Lower lobe of right lung (tissue), 2 donors: ENCODE results near the gene GPN2. TPM values are rescaled to one million over a fixed set of nuclear protein-coding genes. Genes with fewer than 3 reads are reported as not detected.

ENCODE experiments used
- ATAC-seq, 2 donors: fragments of 200-7000 bp; cut with Tn5 transposase; one replicate each; pipeline ENCODE4 v1.9.1; 2020 to 2022; ENCODE audit warnings: mild to moderate bottlenecking in 2 of 2, moderate library complexity in 2 of 2
- DNase-seq: peaks from one replicate; pipeline ENCODE4 v3.0.0-alpha.2; 2020
- H3K27ac ChIP-seq: fragments of 200-600 bp; one replicate; pipeline ENCODE4 v1.8.0; 2022
- H3K27me3 ChIP-seq: fragments of 200-600 bp; one replicate; pipeline ENCODE4 v1.8.0; 2022; ENCODE audit warnings: low read depth
- H3K36me3 ChIP-seq: fragments of 200-600 bp; one replicate; pipeline ENCODE4 v1.8.0; 2022; ENCODE audit warnings: mild to moderate bottlenecking
- H3K4me1 ChIP-seq: fragments of 200-600 bp; one replicate; pipeline ENCODE4 v1.8.0; 2022
- H3K4me3 ChIP-seq: fragments of 200-600 bp; one replicate; pipeline ENCODE4 v1.8.0; 2022; ENCODE audit warnings: mild to moderate bottlenecking
- H3K9me3 ChIP-seq: fragments of 200-600 bp; one replicate; pipeline ENCODE4 v1.8.0; 2022
- intact Hi-C: fragments of 100-400 bp; cut with DNase I; formaldehyde crosslinking; loops from one replicate; pipeline ENCODE4 v1.11.0; 2022
- total RNA-seq: library from RNA; stranded (reverse); fragmentation: NEBNext Ultra II Directional; extraction: Animal tissue kit (Norgen Biotek cat#: 25700); gene quantifications from one replicate; pipeline ENCODE4 v1.2.1, GENCODE V29; 2021
- TF ChIP-seq, protein P1 (sequence below): fragments of 200-600 bp; IDR thresholded peaks from one replicate; pipeline ENCODE4 v1.8.0; 2022; ENCODE audit warnings: antibody characterized with exemption, mild to moderate bottlenecking
- donor health status: DM: no; HTN: yes; CAD: no; lungs with severe emphysema.

The GPN2 gene
- total RNA-seq, 1 donor from 2014 or later = 25.9 TPM

- Histone ChIP-seq H3K9me3 (no peaks in the 10 kb centered on the region), H3K27ac (no peak overlapping the region), H3K27me3 (no peaks in the 10 kb centered on the region), H3K4me3 (no peak overlapping the region), H3K36me3 (peaks cover 48% of the 10 kb centered on the region), H3K4me1 (peaks cover 23% of the 10 kb centered on the region)
- ATAC-seq = no peak
- DNase-seq = no peak
- intact Hi-C loops = no loop called here
- TF ChIP-seq, protein P1, sequence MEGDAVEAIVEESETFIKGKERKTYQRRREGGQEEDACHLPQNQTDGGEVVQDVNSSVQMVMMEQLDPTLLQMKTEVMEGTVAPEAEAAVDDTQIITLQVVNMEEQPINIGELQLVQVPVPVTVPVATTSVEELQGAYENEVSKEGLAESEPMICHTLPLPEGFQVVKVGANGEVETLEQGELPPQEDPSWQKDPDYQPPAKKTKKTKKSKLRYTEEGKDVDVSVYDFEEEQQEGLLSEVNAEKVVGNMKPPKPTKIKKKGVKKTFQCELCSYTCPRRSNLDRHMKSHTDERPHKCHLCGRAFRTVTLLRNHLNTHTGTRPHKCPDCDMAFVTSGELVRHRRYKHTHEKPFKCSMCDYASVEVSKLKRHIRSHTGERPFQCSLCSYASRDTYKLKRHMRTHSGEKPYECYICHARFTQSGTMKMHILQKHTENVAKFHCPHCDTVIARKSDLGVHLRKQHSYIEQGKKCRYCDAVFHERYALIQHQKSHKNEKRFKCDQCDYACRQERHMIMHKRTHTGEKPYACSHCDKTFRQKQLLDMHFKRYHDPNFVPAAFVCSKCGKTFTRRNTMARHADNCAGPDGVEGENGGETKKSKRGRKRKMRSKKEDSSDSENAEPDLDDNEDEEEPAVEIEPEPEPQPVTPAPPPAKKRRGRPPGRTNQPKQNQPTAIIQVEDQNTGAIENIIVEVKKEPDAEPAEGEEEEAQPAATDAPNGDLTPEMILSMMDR = no peak
These were observed 33.6 kb upstream of the GPN2 start for GRCh38 chr1:26923711-26924110.

GRCh38 chr1:26922901-26923300 lies 32.8 kb upstream of the GPN2 start:
- Histone ChIP-seq H3K27me3 (no peaks in the 10 kb centered on the region), H3K4me3 (peak overlapping the region; percentile 100), H3K27ac (no peak overlapping the region), H3K36me3 (peaks cover 40% of the 10 kb centered on the region), H3K9me3 (no peaks in the 10 kb centered on the region), H3K4me1 (peaks cover 23% of the 10 kb centered on the region)
- ATAC-seq (no peak), DNase-seq (no peak)
- intact Hi-C loops = no loop called here
- TF ChIP-seq, protein P1 = no peak

- no peak for DNase-seq
- no peak for ATAC-seq
- Histone ChIP-seq H3K27me3 (no peaks in the 10 kb centered on the region), H3K27ac (peak overlapping the region; percentile 93), H3K9me3 (no peaks in the 10 kb centered on the region), H3K4me1 (peaks cover 23% of the 10 kb centered on the region), H3K36me3 (peaks cover 34% of the 10 kb centered on the region), H3K4me3 (peak overlapping the region; percentile 100)
- TF ChIP-seq, protein P1 = no peak
- intact Hi-C loops = no loop called here
These were observed 32.3 kb upstream of the GPN2 start for GRCh38 chr1:26922431-26922729.

GRCh38 chr1:26921540-26922430 lies 31.7 kb upstream of the GPN2 start, which contains the start of gene NUDC:
Gene NUDC (plus strand): TSS chr1:26921743. CDS start chr1:26921849, 106 bp downstream.
- peaks cover 31% of the 10 kb centered on the region for H3K36me3 ChIP-seq
- H3K4me1 ChIP-seq = peaks cover 23% of the 10 kb centered on the region
- ATAC-seq (peak; percentile 99), DNase-seq (peak; percentile 99)
- intact Hi-C loops = no loop called here
- TF ChIP-seq, protein P1 = no peak
- H3K27me3 ChIP-seq = no peaks in the 10 kb centered on the region
- peak within 1 kb of the TSS; percentile 93 for H3K27ac ChIP-seq
- H3K9me3 ChIP-seq = no peaks in the 10 kb centered on the region
- H3K4me3 ChIP-seq = peak within 1 kb of the TSS; percentile 100

DNA sequence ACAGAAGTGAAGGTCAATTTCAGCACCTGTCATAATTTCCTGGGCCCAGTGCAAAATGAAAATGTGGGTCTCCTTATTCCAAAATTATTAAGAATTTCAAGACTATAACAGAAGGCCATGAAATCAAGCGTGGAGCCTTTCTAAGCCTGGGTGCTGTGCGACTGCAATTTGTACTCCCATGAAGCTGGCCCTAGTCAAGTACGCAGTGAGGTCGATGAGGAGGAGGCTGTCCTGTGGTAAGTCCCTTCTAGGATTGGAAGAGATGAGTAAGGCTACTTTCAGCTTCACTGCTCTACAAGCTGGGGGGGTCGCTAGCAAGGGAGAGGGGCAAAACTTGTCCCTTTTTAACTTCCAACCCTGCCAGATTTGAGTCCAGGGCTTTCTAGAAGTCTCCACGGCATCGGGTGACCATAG lies 31.1 kb upstream of the GPN2 start:
- TF ChIP-seq, protein P1 = no peak
- DNase-seq (no peak), ATAC-seq (peak; percentile 48 to 62)
- Histone ChIP-seq H3K27ac (peak overlapping the region; percentile 93), H3K36me3 (peaks cover 24% of the 10 kb centered on the region), H3K27me3 (no peaks in the 10 kb centered on the region), H3K4me1 (peaks cover 23% of the 10 kb centered on the region), H3K9me3 (no peaks in the 10 kb centered on the region), H3K4me3 (peak overlapping the region; percentile 100)
- intact Hi-C loops = no loop called here
